K562 (cell line): ENCODE data around the gene PIP5K1B.

ENCODE experiments used
- ARNT ChIP-seq, 2 experiments: fragments of 450-650 bp; IDR thresholded peaks; 2 replicates each; pipeline ENCODE4 v1.6.1; 2016; ENCODE audit warnings: mild to moderate bottlenecking in 1 of 2
- CTCF ChIP-seq, 3 experiments: IDR thresholded peaks in 2 of 3; conservative IDR thresholded peaks in 1 of 3; 2 replicates each; pipeline ENCODE4 v1.5.1; 2011 to 2012; ENCODE audit warnings: low read length in 3 of 3, mild to moderate bottlenecking in 3 of 3, control low read depth in 2 of 3, improper control_type of control experiment in 1 of 3, inconsistent platforms in 1 of 3, low read depth in 1 of 3, mixed read lengths in 1 of 3, moderate library complexity in 1 of 3; ENCODE audit not compliant: insufficient read depth in 2 of 3
- ZNF274 ChIP-seq: IDR thresholded peaks from 2 replicates; pipeline ENCODE4 v1.6.1; 2011; ENCODE audit warnings: low read depth, mild to moderate bottlenecking, low read length, moderate library complexity, borderline replicate concordance

GRCh38 chr9:68941780-68942459 is 236.9 kb downstream of the PIP5K1B start:
- TF ChIP-seq CTCF (IDR thresholded peaks at IDR 0.05 in 2 of 3, conservative IDR thresholded peaks at IDR 0.05 in 1 of 3; ENCODE audit: insufficient read depth in 2 of 3, low read depth in 1 of 3, low read length in 3 of 3): no peak
- TF ChIP-seq ARNT (IDR thresholded peaks at IDR 0.05): no peak
- TF ChIP-seq ZNF274: no peak
